ENCODE data around the gene ARV1.
"Not testable (repeated sequence)": the region's sequence is repeated elsewhere in the genome, so short reads cannot be mapped to it uniquely, and the experiment has no call there.

ARV1 gene

GRCh38 chr1:231041719-231042261 lies 62.9 kb downstream of the ARV1 start:
- no peak for DNase-seq (ENCODE audit: low read depth in 2 of 2)

DNA sequence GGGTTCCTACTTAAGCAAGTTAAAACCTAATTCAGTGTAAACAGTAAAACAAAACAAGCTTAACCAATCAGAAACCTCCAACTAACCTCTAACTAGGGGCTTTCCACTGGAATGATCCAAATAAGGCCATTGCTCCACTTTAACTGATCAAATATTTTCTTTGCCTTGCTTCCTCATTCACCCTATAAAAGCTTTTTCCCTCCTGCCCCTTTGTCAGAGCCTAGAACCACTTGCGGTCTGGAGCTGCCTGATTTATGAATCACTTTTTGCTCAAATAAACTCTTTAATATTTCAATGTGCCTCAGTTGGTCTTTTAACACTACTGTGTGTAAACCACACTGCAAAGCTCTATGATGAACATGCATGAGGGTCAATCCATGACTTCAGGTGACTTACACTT lies 65.7 kb downstream of the ARV1 start:
- no peak for DNase-seq (ENCODE audit: low read depth in 2 of 2)

DNA sequence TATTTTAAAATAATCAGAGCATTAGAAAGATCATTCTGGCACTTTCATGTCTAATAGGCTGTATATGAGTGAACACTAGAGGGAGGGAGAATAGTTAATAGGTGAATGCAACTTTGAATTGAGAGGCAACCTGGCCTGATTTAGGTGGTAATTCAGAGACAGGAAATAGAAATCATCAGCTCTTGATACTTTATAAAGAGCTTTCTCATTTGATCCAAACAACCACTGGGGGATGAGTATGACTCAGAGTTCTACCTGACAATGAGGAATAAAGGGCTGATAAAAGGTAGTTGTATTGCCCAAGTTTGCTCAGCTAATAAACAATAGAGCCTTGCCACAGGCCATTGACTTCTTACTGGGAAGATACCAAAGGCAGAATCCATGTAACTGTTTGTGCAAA lies 66.4 kb downstream of the ARV1 start:
- DNase-seq (ENCODE audit: low read depth in 2 of 2): no peak

DNA sequence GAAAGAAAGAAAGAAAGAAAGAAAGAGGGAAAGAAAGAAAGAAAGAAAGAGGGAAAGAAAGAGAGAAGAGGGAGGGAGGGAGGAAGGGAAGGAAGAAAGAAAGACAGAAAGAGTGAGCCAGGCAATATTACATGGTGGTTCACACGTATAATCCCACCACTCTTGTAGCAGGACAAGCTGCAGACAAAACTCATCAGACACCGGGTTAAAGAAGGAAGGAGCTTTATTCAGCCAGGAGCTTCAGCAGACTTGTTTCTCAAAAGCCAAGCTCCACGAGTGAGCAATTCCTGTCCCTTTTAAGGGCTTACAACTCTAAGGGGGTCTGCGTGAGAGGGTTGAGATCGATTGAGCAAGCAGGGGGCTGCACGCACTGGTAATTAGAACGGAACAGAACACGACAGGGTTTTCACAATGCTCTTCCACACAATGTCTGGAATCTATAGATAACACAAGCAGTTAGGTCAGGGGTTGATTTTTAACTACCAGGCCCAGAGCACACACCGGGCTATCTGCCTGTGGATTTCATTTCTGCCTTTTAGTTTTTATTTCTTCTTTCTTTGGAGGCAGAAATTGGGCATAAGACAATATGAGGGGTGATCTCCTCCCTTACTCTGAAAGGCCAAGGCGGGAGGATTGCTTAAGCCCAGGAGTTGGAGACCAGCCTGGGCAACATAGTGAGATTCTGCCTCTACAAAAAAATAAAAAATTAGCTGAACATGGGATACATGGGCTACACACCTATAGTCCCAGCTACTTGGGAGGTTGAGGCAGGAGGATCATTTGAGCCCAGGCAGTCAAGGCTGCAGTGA lies 67.2 kb downstream of the ARV1 start:
- not testable (repeated sequence) for DNase-seq (ENCODE audit: low read depth in 2 of 2)

DNA sequence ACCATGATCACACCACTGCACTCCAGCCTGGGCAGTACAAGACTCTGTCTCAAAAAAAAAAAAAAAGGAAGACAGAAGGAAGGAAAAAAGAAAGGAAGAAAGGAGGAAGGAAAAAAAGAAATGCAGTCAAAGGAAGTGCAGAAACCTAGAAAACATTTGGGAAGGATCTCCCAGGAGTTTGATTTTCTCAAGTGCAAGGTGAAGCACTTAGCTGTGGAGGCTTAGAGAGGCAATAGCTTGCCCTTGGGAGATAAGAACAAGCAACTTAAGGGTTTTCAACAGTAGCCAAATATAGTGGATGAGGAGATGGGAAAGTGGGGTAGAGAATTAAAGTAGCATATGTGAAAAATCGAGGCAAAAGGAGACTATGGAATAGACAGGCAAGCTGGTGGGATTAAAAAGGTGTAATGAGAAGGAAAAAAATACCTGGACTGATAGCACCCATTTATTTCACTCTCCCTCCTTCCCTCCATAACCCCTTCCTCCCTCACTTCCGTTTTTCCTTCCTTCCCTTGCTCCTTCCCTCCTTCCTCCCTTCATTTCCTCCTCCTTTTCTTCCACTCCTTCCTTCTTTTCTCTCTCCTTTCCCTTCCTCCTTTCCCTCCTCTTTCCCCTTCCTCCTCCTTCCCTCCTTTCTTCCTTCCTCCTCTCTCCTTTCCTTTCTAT lies 68.0 kb downstream of the ARV1 start:
- DNase-seq (ENCODE audit: low read depth in 2 of 2): no peak

GRCh38 chr1:231047529-231047928 lies 68.6 kb downstream of the ARV1 start:
- not testable (repeated sequence) for DNase-seq (ENCODE audit: low read depth in 2 of 2)

GRCh38 chr1:231048419-231048818 lies 69.5 kb downstream of the ARV1 start:
- not testable (repeated sequence) for DNase-seq (ENCODE audit: low read depth in 2 of 2)

GRCh38 chr1:231049121-231049979 lies 70.5 kb downstream of the ARV1 start:
- no peak for DNase-seq (ENCODE audit: low read depth in 2 of 2)

Measured in stimulated activated CD8-positive, alpha-beta memory T cell treated with anti-CD3 and anti-CD28 coated beads, Interleukin-15, amount 100 ng/mL, for 4 hours (primary cell).